ENCODE results near the gene SGMS1.

DNA sequence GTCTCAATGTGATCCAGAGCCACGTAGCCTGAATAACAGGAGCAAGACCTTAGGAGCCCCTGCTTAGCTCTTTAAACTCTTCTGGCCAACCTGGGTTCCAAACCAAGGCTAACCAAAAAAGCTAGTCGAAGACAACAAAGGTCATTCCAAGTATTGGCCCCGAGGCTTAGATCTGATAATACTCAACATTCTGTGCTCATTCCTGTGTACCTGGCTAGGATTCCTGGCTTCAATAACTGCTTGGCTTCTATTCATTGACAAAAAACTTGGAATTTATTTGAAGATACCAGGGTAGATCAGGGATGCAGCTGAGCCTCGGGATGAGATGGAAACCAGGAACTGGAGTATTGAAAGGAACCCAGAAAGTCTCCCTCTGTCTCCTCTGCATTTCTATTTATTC, 4.1 kb upstream of the SGMS1 start:
- TF ChIP-seq YY1 (IDR thresholded peaks at IDR 0.05; ENCODE audit: insufficient read depth, insufficient read length): no peak
- TF ChIP-seq ZNF274 (IDR thresholded peaks at IDR 0.05; ENCODE audit: low read depth, low read length): no peak

Data from NT2/D1 (cell line).